Stimulated activated CD4-positive, alpha-beta T cell treated with anti-CD3 and anti-CD28 coated beads, Interleukin-15, amount 100 ng/mL, for 48 hours (primary cell): ENCODE results near the gene MRPS5.

Experiments used
- DNase-seq, 2 donors: peaks; one replicate each; pipeline ENCODE4 v3.0.0-alpha.2; 2020; ENCODE audit warnings: low read depth in 2 of 2

The MRPS5 gene

GRCh38 chr2:95061119-95061512, 60.5 kb downstream of the MRPS5 start:
- no peak for DNase-seq

- no peak for DNase-seq
Measured at GRCh38 chr2:95060446-95061118, 61.0 kb downstream of the MRPS5 start.

- no peak for DNase-seq
Measured at GRCh38 chr2:95059656-95060370, 61.8 kb downstream of the MRPS5 start.

- no peak for DNase-seq
Measured at GRCh38 chr2:95058989-95059641, 62.5 kb downstream of the MRPS5 start.

- DNase-seq: no peak
Measured at GRCh38 chr2:95058466-95058988, 63.1 kb downstream of the MRPS5 start.

GRCh38 chr2:95057535-95058370, 63.9 kb downstream of the MRPS5 start:
- no peak for DNase-seq

GRCh38 chr2:95056461-95057459, 64.8 kb downstream of the MRPS5 start:
- no peak for DNase-seq

GRCh38 chr2:95056044-95056443, 65.6 kb downstream of the MRPS5 start:
- no peak for DNase-seq

- no peak for DNase-seq
Measured at GRCh38 chr2:95055262-95055661, 66.3 kb downstream of the MRPS5 start.

- DNase-seq: no peak
Measured at GRCh38 chr2:95054016-95054415, 67.6 kb downstream of the MRPS5 start.

GRCh38 chr2:95053543-95053942, 68.1 kb downstream of the MRPS5 start:
- no peak for DNase-seq

GRCh38 chr2:95052804-95053479, 68.7 kb downstream of the MRPS5 start:
- no peak for DNase-seq

- no peak for DNase-seq
Measured at GRCh38 chr2:95052307-95052706, 69.3 kb downstream of the MRPS5 start.

- no peak for DNase-seq
Measured at GRCh38 chr2:95051626-95052025, 70.0 kb downstream of the MRPS5 start.

- DNase-seq: no peak
Measured at GRCh38 chr2:95050385-95051300, 71.0 kb downstream of the MRPS5 start.

GRCh38 chr2:95049961-95050360, 71.6 kb downstream of the MRPS5 start:
- no peak for DNase-seq

- no peak for DNase-seq
Measured at GRCh38 chr2:95049683-95049955, 72.0 kb downstream of the MRPS5 start.

- no peak for DNase-seq
Measured at GRCh38 chr2:95048825-95049682, 72.6 kb downstream of the MRPS5 start.
